Right lobe of liver (tissue), 4 donors: ENCODE data around the gene FAM219A.

Source experiments
- CTCF ChIP-seq, 4 donors: fragments of 200-600 bp in 3 of 4; fragments of 450-650 bp in 1 of 4; IDR thresholded peaks; one replicate each; pipeline versions ENCODE4 v1.5.1 to v1.8.0; 2016 to 2022; ENCODE audit warnings: antibody characterized with exemption in 4 of 4, mild to moderate bottlenecking in 2 of 4
- POLR2A ChIP-seq: fragments of 450-650 bp; IDR thresholded peaks from one replicate; pipeline ENCODE4 v1.6.1; 2017; ENCODE audit warnings: antibody characterized with exemption, mild to moderate bottlenecking
- donor health status: DM: no; HTN: no; CAD: no.
- donor health status: DM: no; HTN: no; CAD: no.
- donor health status: DM: no; HTN: yes; CAD: no.

GRCh38 chr9:34479431-34479866 is 21.1 kb upstream of the FAM219A start:
- TF ChIP-seq POLR2A (no peak), CTCF (IDR thresholded peaks at IDR 0.05) (no peak)
